ENCODE data around the gene TRPM3.
"Not testable (repeated sequence)": the region's sequence is repeated elsewhere in the genome, so short reads cannot be mapped to it uniquely, and the experiment has no call there.

TRPM3 gene

DNA sequence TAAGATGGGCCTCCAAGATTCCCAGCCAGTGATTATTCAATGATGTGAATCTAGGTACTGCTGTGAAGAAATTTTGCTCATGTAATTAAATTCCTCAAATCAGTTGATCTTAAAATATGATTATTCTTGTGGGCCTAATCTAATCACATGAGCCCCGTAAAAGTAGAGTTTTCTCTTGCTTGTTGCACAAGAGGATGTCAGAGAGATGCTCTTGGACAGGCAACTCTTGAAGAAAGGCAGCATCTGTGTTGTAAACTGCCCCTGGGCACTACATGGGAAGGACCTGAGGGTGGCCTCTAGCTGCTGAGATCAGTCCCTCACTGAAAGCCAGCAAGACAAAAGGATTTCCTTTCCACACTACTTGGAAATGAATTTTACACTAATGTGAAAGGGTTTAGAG lies 132.9 kb downstream of the TRPM3 start:
- DNase-seq: no peak

DNA sequence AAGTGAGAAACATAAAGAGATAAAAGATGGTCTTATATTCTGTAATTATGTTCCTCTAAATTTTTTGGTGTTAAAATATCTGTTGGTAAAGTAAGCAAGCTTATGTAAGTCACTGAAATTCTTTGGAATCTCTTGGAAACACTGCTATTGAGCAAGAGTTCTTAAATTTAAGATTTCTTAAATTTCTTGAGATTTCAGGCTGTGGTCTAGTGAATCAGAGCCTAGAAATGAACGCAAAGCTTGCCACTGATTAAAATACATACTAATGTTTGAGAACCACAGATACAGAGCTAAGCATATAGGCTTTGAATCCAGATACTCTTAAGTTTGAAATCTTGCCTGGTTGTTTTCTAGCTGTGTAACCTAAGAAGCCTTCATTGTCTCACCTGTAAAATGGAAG lies 133.4 kb downstream of the TRPM3 start:
- no peak for DNase-seq

DNA sequence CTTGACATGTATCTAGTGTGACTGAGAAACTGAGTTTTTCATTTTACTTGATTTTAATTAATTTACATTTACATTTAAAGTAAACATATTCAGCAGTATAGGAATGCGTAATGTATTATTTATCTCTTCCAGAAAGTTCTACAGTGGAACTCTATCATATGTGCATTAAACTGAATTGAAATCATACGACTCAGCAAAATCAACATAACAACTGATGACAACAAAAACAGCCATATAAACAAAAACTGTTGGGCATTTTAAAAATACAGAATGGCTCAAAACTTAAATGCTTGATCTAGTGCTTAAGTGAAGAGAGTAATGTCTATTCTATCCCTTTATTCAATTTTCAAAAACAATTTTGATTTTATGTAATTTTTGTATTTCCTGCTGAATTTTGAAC lies 134.4 kb downstream of the TRPM3 start:
- DNase-seq: no peak

DNA sequence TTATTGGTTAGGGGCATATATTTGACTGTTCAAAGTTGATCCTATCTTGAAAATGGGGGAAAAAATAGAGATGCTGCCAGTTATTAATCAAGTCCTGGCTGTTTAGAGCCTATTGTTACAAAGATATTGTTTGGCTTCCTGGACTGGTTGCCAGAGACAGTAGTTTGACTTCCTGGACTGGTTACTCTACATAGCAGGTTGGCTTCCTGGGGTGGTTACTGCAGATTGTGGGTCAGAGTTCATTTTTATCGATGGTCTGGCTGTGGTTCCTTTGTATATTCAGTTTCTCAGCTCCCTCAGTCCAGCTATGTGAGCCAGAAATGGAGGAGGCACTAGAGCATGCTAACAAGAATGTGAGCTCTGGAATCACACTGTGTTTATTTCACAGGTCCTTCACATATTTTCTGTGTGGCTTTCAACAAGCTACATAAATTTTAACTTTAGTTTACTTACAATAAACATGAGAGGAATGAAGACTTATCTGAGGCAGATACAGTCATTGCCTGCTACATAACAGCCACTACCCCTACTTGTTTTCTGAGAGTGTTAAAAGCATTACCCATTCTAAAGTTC lies 137.6 kb downstream of the TRPM3 start:
- DNase-seq: no peak

DNA sequence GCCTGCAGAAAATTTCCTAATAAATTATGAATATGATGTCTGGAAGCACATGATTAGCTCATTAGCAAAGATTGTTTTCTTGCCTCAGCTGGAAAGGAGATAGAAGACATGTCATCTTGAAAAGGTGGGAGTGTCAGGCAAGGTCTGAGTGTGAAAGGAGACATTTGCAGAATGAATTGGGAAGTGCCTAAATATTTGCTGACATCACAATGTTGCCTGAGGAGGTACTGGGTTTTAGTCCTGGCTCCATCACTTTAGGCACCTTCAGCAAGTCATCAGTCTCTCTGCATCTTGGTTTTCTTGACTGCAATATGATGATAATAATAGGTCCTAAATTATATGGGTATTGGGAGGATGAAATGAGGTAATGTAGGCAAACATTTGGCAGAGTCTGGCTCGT lies 140.1 kb downstream of the TRPM3 start:
- no peak for DNase-seq

GRCh38 chr9:70979966-70980365 lies 141.5 kb downstream of the TRPM3 start:
- DNase-seq: no peak

- DNase-seq: no peak
Measured at GRCh38 chr9:70978085-70978484, 143.3 kb downstream of the TRPM3 start.

- DNase-seq: no peak
Measured at GRCh38 chr9:70975821-70976220, 145.6 kb downstream of the TRPM3 start.

DNA sequence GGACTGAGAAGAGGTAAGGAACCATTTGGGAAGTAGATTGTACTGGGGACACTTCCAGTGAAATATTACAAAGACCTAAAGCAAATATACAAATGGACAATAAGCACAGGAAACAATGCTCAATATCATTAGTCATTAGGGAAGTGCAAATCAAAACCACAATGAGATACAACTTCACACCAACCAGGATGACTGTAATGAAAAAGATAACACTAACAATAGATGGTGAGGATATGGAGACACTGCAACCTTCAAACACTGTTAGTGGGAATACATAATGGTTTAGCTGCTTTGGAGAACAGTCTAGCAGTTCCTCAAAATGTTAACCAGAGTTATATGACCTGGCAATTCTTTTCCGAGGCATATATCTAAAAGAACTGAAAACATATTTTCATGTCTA lies 149.7 kb downstream of the TRPM3 start:
- DNase-seq: no peak

- not testable (repeated sequence) for DNase-seq
Measured at GRCh38 chr9:70966380-70966779, 155.0 kb downstream of the TRPM3 start.

DNA sequence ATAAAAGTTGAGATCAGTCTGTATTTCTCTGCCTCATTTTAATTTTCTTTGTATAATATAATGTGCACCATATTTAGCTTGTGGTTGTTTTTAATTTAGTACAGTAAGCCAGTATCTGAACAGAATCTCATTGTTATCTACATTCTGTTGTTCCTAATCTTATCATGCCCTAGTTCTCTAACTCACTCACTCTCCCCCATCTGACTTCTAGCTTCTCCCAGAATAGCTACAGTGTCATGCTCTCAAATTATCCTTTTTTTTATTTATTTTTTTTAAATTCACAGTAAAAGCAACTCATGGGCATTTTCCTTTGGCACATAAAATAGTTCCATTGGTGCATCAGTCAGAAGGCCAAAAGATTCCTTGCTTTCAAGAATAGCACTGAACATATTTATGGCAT lies 156.6 kb downstream of the TRPM3 start:
- no peak for DNase-seq

- DNase-seq: no peak
Measured at GRCh38 chr9:70963554-70963953, 157.9 kb downstream of the TRPM3 start.

GRCh38 chr9:70962761-70963440 lies 158.5 kb downstream of the TRPM3 start:
- DNase-seq: no peak

- DNase-seq: no peak
Measured at GRCh38 chr9:70959366-70959765, 162.1 kb downstream of the TRPM3 start.

DNA sequence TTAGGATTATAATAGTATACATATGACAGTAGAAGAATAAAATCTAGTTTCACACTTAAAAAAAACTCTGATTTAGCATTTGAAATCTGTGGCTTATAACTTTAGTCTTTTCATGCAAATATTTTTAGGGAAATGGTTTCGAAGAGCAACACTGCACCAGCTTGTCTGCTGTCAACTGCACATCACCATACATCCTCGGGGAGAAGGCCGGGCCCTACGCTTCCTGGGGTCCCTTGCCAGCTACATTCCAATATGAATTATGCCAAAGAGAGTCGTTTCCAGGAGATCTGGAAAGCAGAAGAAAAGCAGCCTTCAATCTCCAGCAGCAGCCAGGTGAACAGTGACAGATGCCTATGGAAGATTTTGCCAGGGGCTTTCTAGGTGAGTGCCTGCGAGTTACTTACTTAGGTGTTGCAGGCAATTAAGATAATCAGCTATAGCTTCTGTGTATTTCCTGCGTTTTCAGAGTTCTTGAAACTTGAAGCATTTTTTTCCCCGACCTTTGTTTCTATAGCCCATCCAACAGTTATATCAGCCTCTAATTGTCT lies 166.8 kb downstream of the TRPM3 start:
- no peak for DNase-seq

- no peak for DNase-seq
Measured at GRCh38 chr9:70954126-70954525, 167.3 kb downstream of the TRPM3 start.

DNA sequence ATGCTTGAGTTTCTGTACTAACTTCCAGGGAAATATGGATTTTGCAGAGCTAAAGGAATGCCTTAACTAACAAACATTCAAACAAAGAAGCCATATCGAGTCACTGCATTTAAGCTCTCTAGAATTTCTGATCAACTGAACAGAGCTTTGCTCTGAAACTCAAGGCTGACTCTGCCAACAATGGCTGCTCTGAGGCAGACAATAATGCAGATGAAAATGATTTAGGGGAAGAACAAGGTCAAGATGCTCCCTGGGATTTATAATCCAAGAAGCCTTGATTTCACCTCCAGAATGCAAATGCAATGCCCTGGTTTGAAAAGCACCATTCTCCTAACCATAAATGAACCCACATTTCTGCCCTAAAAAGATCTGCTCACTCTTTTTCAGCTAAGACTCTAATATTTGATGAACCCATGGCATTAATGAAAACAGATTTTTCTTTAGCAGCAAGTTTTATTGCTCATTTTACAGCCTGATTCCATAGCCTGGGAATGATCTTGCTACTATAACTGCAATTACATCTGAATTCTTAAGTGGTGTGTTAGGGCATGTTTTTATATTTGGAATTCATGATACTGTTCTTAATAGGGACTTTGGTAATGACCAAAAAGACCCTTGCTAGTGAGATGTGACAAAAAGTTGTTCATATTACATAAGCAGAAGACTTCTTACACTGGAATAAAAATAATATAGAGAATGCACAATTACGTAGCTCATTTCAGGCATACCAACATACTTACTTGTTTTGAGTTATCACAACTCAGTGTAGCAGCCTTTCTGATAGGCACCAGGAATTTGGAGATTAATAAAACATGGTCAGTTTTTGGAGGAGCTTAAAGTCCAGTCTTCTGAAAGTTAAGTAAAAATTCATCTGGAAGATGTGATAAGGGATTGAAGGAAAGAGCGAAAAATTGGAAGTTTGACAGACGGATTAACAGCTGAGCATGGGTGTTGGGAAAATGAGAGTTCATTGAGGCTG lies 169.4 kb downstream of the TRPM3 start:
- DNase-seq: no peak

GRCh38 chr9:70950270-70950669 lies 171.2 kb downstream of the TRPM3 start:
- no peak for DNase-seq

- DNase-seq: no peak
Measured at GRCh38 chr9:70949239-70949638, 172.2 kb downstream of the TRPM3 start.

DNA sequence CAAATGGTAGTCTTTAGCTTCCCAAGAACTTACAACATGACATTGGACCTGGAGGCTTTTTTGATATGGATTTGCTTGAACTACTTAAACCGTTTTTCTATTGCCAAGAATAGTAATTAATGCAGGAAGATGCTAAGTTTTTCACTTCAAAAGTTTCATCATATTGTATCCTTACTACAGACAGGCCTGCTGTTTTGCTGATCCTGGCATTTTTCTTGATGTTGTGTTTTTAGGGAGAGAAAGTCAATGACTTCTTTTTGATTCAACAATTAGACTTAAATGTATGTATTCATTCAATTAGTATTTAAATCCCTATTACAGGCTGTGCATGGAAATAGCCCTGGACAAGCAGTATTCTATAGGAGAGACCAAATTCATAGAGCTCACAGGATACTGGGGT lies 172.7 kb downstream of the TRPM3 start:
- DNase-seq: no peak

DNA sequence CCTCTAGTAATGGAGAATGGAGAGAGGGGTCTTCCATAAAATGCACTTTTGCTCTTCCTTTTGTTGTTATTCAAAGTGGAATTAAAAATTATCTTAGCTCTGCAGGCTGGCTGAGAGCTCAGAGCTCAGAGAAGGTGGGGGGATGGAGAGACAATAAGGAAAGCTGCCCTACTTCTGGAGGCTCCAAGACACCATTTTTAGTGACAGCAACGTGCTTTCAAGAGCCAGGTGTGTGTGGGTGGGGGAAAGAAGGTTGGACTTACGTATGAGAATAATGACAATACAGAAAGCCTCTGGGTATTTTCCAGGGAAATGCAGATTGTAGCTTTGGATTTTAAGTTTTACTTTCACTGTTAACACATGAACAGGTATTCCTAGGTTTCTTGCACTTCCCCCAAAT lies 173.9 kb downstream of the TRPM3 start:
- no peak for DNase-seq

DNA sequence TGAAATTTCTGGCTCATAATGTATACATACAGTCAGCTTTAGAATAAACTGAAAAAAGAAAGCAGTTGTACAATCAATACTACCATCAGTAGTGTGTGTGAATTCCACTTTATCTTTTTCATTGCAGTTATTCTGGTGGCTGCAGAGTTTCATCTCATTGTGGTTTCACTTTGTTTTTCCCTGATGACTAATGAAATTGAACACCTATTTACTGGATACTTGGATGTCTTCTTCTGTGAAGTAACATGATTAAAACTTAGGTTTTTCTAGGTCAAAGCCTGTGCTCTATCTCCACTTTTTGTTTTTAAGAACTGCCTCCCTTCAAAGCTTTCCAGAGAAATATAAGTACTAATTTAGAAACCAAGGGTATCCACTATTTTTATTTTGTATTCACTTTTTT lies 174.3 kb downstream of the TRPM3 start:
- DNase-seq: no peak

- DNase-seq: no peak
Measured at GRCh38 chr9:70945301-70945700, 176.1 kb downstream of the TRPM3 start.

- no peak for DNase-seq
Measured at GRCh38 chr9:70941191-70941590, 180.2 kb downstream of the TRPM3 start.
